Common myeloid progenitor, CD34-positive (primary cell): ENCODE results near the gene FAU.

ENCODE experiments used
- CTCF ChIA-PET: fragments of 350-600 bp; sonication (Branson Sonifier 250); formaldehyde crosslinking; loops from one replicate; lab custom pipeline; 2021; ENCODE audit warnings: antibody characterized with exemption; lab: Charles Lee
- POLR2A ChIA-PET: fragments of 350-600 bp; sonication (Branson Sonifier 250); formaldehyde crosslinking; loops from one replicate; lab custom pipeline; 2021; ENCODE audit warnings: antibody characterized with exemption; lab: Charles Lee
- DNase-seq, 3 donors: peaks; one replicate each; pipeline versions ENCODE4 v3.0.0 to v3.0.0-alpha.2; 2013
- H3K27ac ChIP-seq, 2 experiments: 1 replicate in 1 of 2; 2 replicates in 1 of 2; pipeline ENCODE4 v1.7.0; 2013; ENCODE audit warnings: inconsistent platforms in 2 of 2, low read length in 2 of 2, mild to moderate bottlenecking in 2 of 2, low read depth in 1 of 2, moderate library complexity in 1 of 2; ENCODE audit not compliant: severe bottlenecking in 2 of 2, insufficient read depth in 1 of 2, poor library complexity in 1 of 2
- H3K27me3 ChIP-seq, 5 experiments: replicated peaks in 2 of 5; 1 replicate in 3 of 5; 2 replicates in 2 of 5; pipeline versions ENCODE4 v1.6.1 to v1.7.0; 2013; ENCODE audit warnings: low read length in 4 of 5, mild to moderate bottlenecking in 2 of 5, moderate library complexity in 2 of 5, inconsistent platforms in 1 of 5; ENCODE audit not compliant: insufficient read depth in 5 of 5, control insufficient read depth in 4 of 5
- H3K36me3 ChIP-seq, 4 experiments: 1 replicate in 2 of 4; 2 replicates in 2 of 4; pipeline versions ENCODE4 v1.6.1 to v1.7.0; 2013; ENCODE audit warnings: low read length in 3 of 4, control low read depth in 1 of 4, mild to moderate bottlenecking in 1 of 4; ENCODE audit not compliant: control insufficient read depth in 4 of 4, insufficient read depth in 4 of 4
- H3K4me1 ChIP-seq, 4 experiments: 1 replicate in 3 of 4; 2 replicates in 1 of 4; pipeline versions ENCODE4 v1.6.1 to v1.7.1; 2013; ENCODE audit warnings: low read length in 3 of 4, mild to moderate bottlenecking in 3 of 4, control low read depth in 1 of 4, inconsistent platforms in 1 of 4, moderate library complexity in 1 of 4; ENCODE audit not compliant: control insufficient read depth in 4 of 4, insufficient read depth in 4 of 4; ENCODE audit errors: control extremely low read depth in 1 of 4
- H3K4me3 ChIP-seq, 7 experiments: 1 replicate in 4 of 7; 2 replicates in 3 of 7; pipeline versions ENCODE4 v1.5.1 to v1.7.0; 2013; ENCODE audit warnings: mild to moderate bottlenecking in 7 of 7, low read length in 6 of 7, moderate library complexity in 6 of 7, inconsistent platforms in 2 of 7, low read depth in 2 of 7, control low read depth in 1 of 7; ENCODE audit not compliant: insufficient read depth in 4 of 7, control insufficient read depth in 1 of 7; ENCODE audit errors: extremely low read depth in 1 of 7
- H3K9me3 ChIP-seq, 5 experiments: 1 replicate in 4 of 5; 2 replicates in 1 of 5; pipeline versions ENCODE4 v1.6.1 to v1.7.1; 2013; ENCODE audit warnings: low read length in 4 of 5, mild to moderate bottlenecking in 2 of 5, inconsistent platforms in 1 of 5, low read depth in 1 of 5, moderate library complexity in 1 of 5; ENCODE audit not compliant: control insufficient read depth in 4 of 5, insufficient read depth in 2 of 5; ENCODE audit errors: control extremely low read depth in 1 of 5
- WGBS: methylation state at CpG from one replicate; pipeline ENCODE4 v1.1.5; 2013; ENCODE audit not compliant: insufficient coverage; 5-methylcytosine and 5-hydroxymethylcytosine counted together

FAU gene

GRCh38 chr11:65095974-65096806, 25.7 kb downstream of the FAU start, which contains the start of gene VPS51:
Gene VPS51 (plus strand): TSS chr11:65096214. CDS start chr11:65096251, 37 bp downstream.
- ChIA-PET POLR2A (interaction anchor here (1.2 to 2.0 kb wide), 4 partner anchors 10 to 85 kb away, joined by 3 to 5 read pairs (median 5); partner anchors contain the start of gene TM7SF2), CTCF (interaction anchor here (0.6 to 4.9 kb wide), 7 partner anchors 9 to 789 kb away, joined by 3 to 56 read pairs (median 3); partner anchors contain the start of gene TM7SF2)
- 0% methylated on average over 35 of the region's 52 CpGs for WGBS
- H3K9me3 ChIP-seq: no peaks in the 10 kb centered on the region
- DNase-seq: peak; percentile 94 to 96 (median 96)
- H3K4me3 ChIP-seq: peak within 1 kb of the TSS; percentile 47 to 91 (median 78)
- no peaks in the 10 kb centered on the region for H3K27me3 ChIP-seq
- peak within 1 kb of the TSS; percentile 68 to 86 for H3K27ac ChIP-seq
- H3K36me3 ChIP-seq: peaks cover 0 to 13% (median 9%) of the 10 kb centered on the region in 4 experiments
- peaks cover 4 to 15% (median 9%) of the 10 kb centered on the region in 4 experiments for H3K4me1 ChIP-seq

- DNase-seq: no peak
- POLR2A ChIA-PET: interaction anchor here (1.4 to 2.0 kb wide), 3 partner anchors 9 to 86 kb away, joined by 5 read pairs; partner anchors contain the start of gene TM7SF2
- CTCF ChIA-PET: interaction anchor here (0.6 to 4.9 kb wide), 4 partner anchors 10 to 789 kb away, joined by 3 to 56 read pairs (median 4); partner anchors contain the start of genes CDCA5, TM7SF2 and ZFPL1
- peak overlapping the region; percentile 68 to 86 for H3K27ac ChIP-seq
- 85% methylated on average over 21 of the region's 22 CpGs for WGBS
- no peaks in the 10 kb centered on the region for H3K27me3 ChIP-seq
- H3K36me3 ChIP-seq: peaks cover 0 to 13% (median 9%) of the 10 kb centered on the region in 4 experiments
- H3K4me3 ChIP-seq: peak overlapping the region in 4 of 7 experiments; percentile 77 to 91 (median 82)
- H3K9me3 ChIP-seq: no peaks in the 10 kb centered on the region
- peaks cover 4 to 15% (median 9%) of the 10 kb centered on the region in 4 experiments for H3K4me1 ChIP-seq
These were observed 26.5 kb downstream of the FAU start for GRCh38 chr11:65095427-65095826.

- H3K36me3 ChIP-seq: peaks cover 1 to 41% (median 32%) of the 10 kb centered on the region in 4 experiments
- DNase-seq: no peak
- ChIA-PET CTCF (interaction anchor here (1.0 kb wide), 2 partner anchors 11 to 15 kb away, joined by 3 read pairs; no protein-coding TSS in a partner anchor), POLR2A (no interaction called here)
- no peaks in the 10 kb centered on the region for H3K9me3 ChIP-seq
- H3K4me3 ChIP-seq: no peak overlapping the region
- no peaks in the 10 kb centered on the region for H3K27me3 ChIP-seq
- WGBS: 94% methylated on average over 3 of the region's 4 CpGs
- peaks cover 0 to 2% (median under 1%) of the 10 kb centered on the region in 4 experiments for H3K4me1 ChIP-seq
- no peak overlapping the region for H3K27ac ChIP-seq
These were observed 31.3 kb downstream of the FAU start for GRCh38 chr11:65090628-65091027.

GRCh38 chr11:65089621-65090020, 32.3 kb downstream of the FAU start:
- no peak overlapping the region for H3K4me3 ChIP-seq
- CTCF ChIA-PET: interaction anchor here (1.0 to 1.1 kb wide), 2 partner anchors 9 to 12 kb away, joined by 3 read pairs; no protein-coding TSS in a partner anchor

DNA sequence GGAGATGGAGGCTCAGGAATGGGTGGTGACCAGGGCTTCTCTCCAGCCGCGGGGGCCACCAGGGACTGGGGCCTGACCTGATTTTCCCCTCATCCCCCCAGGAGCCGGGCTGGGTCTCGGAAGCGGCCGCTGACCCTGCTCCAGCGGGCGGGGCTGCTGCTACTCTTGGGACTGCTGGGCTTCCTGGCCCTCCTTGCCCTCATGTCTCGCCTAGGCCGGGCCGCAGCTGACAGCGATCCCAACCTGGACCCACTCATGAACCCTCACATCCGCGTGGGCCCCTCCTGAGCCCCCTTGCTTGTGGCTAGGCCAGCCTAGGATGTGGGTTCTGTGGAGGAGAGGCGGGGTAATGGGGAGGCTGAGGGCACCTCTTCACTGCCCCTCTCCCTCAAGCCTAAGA, 34.1 kb downstream of the FAU start:
- peaks cover 7 to 22% (median 21%) of the 10 kb centered on the region in 4 experiments for H3K4me1 ChIP-seq
- no peak for DNase-seq
- CTCF ChIA-PET: no interaction called here
- H3K9me3 ChIP-seq: no peaks in the 10 kb centered on the region
- POLR2A ChIA-PET: no interaction called here
- no peak overlapping the region for H3K27ac ChIP-seq
- H3K36me3 ChIP-seq: peaks cover 4 to 47% (median 35%) of the 10 kb centered on the region in 4 experiments
- 96% methylated on average over 14 of the region's 15 CpGs for WGBS
- H3K4me3 ChIP-seq: no peak overlapping the region
- H3K27me3 ChIP-seq: no peaks in the 10 kb centered on the region

More at GRCh38 chr11:65089621-65090020, 32.3 kb downstream of the FAU start:
- DNase-seq: no peak
- Histone ChIP-seq H3K36me3 (peaks cover 4 to 47% (median 35%) of the 10 kb centered on the region in 4 experiments), H3K27me3 (no peaks in the 10 kb centered on the region), H3K9me3 (no peaks in the 10 kb centered on the region), H3K27ac (no peak overlapping the region), H3K4me1 (peaks cover 0 to 9% (median 8%) of the 10 kb centered on the region in 4 experiments)
- 100% methylated on average over 2 of the region's 4 CpGs for WGBS
- POLR2A ChIA-PET: no interaction called here

- 97% methylated on average over 10 of the region's 11 CpGs for WGBS
- H3K4me3 ChIP-seq: no peak overlapping the region
- CTCF ChIA-PET: no interaction called here
- POLR2A ChIA-PET: interaction anchor here (1.4 kb wide), 1 partner anchor 8 kb away, joined by 5 read pairs; the partner anchor contains the start of gene VPS51
- H3K4me1 ChIP-seq: peaks cover 10 to 26% (median 23%) of the 10 kb centered on the region in 4 experiments
- no peaks in the 10 kb centered on the region for H3K27me3 ChIP-seq
- no peak for DNase-seq
- H3K9me3 ChIP-seq: no peaks in the 10 kb centered on the region
- H3K36me3 ChIP-seq: peaks cover 4 to 50% (median 35%) of the 10 kb centered on the region in 4 experiments
- no peak overlapping the region for H3K27ac ChIP-seq
These were observed 34.7 kb downstream of the FAU start for GRCh38 chr11:65087216-65087615.
